ENCODE results near the gene NRP2.

NRP2 gene

DNA sequence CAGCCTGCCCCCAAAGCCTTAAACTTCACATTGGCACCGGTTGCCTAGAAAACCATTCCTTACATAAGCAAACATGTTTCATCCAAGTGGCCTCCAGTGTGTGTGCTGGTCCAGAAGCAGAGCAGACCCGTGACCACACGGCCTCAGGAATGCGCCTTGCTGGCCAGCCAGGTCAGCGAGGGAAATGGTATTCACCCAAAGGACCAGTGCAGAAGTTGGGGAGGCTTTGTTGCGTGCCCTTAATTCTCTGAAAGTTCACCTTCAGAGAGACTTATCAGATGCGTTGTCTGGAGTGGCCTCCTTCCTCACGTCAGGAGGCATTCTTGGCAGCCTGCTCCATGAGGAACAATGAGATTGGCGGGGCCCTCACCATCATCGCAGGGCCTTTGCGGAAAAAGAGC is 25.9 kb downstream of the NRP2 start:
- TF ChIP-seq, protein P1, sequence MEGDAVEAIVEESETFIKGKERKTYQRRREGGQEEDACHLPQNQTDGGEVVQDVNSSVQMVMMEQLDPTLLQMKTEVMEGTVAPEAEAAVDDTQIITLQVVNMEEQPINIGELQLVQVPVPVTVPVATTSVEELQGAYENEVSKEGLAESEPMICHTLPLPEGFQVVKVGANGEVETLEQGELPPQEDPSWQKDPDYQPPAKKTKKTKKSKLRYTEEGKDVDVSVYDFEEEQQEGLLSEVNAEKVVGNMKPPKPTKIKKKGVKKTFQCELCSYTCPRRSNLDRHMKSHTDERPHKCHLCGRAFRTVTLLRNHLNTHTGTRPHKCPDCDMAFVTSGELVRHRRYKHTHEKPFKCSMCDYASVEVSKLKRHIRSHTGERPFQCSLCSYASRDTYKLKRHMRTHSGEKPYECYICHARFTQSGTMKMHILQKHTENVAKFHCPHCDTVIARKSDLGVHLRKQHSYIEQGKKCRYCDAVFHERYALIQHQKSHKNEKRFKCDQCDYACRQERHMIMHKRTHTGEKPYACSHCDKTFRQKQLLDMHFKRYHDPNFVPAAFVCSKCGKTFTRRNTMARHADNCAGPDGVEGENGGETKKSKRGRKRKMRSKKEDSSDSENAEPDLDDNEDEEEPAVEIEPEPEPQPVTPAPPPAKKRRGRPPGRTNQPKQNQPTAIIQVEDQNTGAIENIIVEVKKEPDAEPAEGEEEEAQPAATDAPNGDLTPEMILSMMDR (IDR thresholded peaks at IDR 0.05; ENCODE audit: low read depth, low read length, missing control alignments), result no peak
- H3K4me3 ChIP-seq (ENCODE audit: low read depth, low read length), result no peak overlapping the region
- DNase-seq (ENCODE audit: low read depth), result no peak

DNA sequence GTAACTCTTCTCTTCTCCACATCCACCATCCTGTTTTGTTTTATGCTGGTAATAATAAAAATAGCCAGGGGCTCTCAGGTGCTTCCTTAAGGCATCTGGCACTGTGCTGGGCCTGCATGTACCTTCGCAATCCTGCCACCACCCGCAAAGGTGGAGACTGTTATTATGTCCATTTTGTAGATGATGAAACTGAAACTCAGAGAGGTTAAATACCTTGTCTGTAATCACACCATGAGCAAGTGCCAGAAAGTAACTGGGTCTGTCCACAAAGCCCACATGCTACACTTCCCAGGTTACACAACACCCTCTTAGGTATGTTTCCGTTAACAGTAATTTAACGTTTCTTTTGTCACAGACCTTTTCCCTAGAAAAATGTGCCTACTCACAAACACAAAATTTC is 27.0 kb downstream of the NRP2 start:
- TF ChIP-seq, protein P1 (IDR thresholded peaks at IDR 0.05; ENCODE audit: low read depth, low read length, missing control alignments), result no peak
- no peak for DNase-seq (ENCODE audit: low read depth)
- no peak overlapping the region for H3K4me3 ChIP-seq (ENCODE audit: low read depth, low read length)

DNA sequence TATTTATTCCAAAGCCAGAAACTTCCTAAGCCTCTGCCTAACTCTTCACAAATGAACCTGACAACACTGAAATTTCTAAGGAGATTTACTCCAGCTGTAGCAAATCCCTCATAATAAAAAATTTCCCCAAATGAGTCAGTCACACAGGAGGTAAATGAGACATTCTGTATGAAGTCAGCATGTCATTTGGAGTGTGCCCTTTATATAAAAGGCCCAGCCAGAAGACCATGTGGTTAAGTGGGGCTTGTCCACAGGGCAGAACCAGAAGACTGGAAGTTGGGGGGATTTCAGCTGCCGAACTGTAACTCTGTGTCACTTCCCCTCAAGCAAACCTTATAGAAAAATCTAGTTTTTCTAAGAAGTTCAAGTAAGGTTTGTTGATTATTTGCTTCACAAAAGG is 30.2 kb downstream of the NRP2 start:
- TF ChIP-seq, protein P1 (IDR thresholded peaks at IDR 0.05; ENCODE audit: low read depth, low read length, missing control alignments), result no peak
- DNase-seq (ENCODE audit: low read depth), result no peak
- H3K4me3 ChIP-seq (ENCODE audit: low read depth, low read length), result no peak overlapping the region

DNA sequence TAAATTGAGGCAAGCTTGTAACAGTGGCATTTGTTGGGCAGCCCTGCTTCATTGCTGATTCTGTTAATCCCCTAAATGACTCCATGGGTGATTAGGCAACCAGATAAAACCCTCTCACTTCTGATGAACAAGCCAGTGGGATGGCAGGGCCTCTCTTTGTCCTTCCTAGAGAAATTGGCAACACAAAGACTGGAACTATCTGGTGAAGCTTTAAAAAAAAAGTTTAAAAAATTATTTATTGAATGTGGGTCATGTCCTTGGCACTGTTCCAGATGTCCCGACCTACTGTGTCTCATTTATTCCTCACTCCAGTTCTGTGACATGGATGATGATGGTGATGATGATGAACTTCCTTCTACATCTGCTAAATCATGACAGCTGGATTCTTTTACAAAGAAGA is 30.8 kb downstream of the NRP2 start:
- no peak overlapping the region for H3K4me3 ChIP-seq (ENCODE audit: low read depth, low read length)
- TF ChIP-seq, protein P1 (IDR thresholded peaks at IDR 0.05; ENCODE audit: low read depth, low read length, missing control alignments), result no peak
- no peak for DNase-seq (ENCODE audit: low read depth)

DNA sequence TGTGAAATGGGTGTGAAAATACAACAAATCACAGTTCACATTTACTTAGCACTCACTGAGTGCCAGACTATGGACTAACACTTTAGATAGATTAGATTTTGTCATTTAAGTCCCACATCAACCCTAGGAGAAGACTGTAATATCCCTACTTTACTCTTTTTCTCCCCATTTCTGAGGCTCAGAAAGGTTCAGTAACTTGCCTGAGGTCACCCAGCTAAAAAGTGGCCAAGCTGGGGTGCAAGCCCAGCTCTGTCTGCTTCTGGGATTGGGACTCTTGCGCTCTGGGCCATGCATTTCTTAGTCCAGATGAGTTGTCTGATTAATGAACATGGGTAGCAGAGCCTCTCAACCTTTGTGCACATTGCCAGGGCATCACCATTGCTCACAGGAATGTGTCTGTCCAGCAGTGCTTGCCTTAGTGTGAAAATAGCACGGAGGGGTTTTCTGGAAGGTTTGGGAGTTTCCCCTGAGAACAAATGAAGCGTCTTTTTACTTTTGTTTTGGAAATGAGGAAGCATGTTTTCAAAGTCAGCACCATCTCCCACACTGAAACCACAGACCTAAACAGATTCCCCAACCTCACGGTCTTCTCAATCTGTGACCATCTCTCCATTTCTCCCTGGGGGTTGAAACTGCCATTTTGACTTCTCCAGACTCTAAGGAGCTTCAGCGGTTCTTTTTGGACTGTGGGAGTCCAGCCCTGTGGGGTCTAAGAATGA is 31.9 kb downstream of the NRP2 start:
- TF ChIP-seq, protein P1 (IDR thresholded peaks at IDR 0.05; ENCODE audit: low read depth, low read length, missing control alignments), result no peak
- H3K4me3 ChIP-seq (ENCODE audit: low read depth, low read length), result no peak overlapping the region
- peak; percentile 49 for DNase-seq (ENCODE audit: low read depth)

DNA sequence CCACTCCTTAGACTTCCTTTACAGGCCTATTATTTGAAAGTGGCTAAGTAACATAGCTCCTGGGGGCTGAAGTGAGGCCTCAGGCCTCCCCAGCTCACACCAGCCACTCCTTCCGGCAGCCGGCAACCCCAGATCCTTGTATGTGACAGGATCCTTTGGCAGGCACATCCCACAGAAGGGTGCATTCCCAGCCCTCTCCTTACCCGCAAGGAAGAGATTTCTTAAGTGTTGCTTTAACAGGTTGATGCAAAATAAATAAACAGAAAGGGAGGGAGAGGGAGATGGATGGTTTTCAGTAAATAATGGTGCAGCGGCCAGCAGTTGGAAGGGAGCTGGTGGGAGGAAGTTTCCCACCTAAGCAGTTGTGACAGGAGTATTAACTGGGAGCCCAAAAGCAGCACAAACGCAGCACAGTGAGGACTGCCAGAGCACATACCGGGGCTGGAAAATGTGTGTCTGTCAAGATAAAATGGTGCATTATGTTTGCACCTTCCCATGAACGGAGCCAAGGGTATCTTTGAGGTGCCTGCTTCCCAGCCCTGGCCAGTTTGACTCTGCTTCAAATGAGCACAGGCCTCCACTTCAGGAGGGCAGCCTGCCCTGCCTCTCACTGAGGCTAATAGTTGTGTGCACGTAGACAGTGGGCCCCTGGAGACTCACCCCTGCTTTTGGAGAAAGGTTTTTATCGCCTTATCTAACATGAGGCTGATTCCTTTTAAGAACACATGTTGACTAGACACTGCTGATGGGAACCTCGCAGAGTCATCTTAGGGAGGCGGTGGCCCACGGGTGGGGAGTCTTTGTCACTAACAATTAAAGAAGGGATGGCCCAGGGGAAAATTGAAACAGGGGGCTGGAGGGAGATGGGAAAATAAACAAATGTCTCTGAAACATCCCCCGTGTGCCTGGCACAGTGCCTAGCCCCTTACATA is 32.8 kb downstream of the NRP2 start:
- no peak for DNase-seq (ENCODE audit: low read depth)
- TF ChIP-seq, protein P1 (IDR thresholded peaks at IDR 0.05; ENCODE audit: low read depth, low read length, missing control alignments), result no peak

More for the DNA sequence above, 32.8 kb downstream of the NRP2 start:
- no peak overlapping the region for H3K4me3 ChIP-seq (ENCODE audit: low read depth, low read length)

Measured in GM12864 (cell line).